Testis (tissue), 3 donors: Measurements from ENCODE around the gene FBXO7. TPM values are rescaled to one million over a fixed set of nuclear protein-coding genes. Genes with fewer than 3 reads are reported as not detected.

Experiments
- DNase-seq: peaks from one replicate; pipeline ENCODE4 v3.0.0-alpha.2; 2019
- H3K27ac ChIP-seq, 2 donors: fragments of 200-600 bp; sonication (generic); one replicate each; pipeline ENCODE4 v1.5.1; 2019
- H3K27me3 ChIP-seq: fragments of 200-600 bp; sonication (generic); one replicate; pipeline ENCODE4 v1.5.1; 2019
- H3K36me3 ChIP-seq: fragments of 200-600 bp; sonication (generic); one replicate; pipeline ENCODE4 v1.5.1; 2017; ENCODE audit warnings: low read depth; ENCODE audit errors: missing control alignments
- H3K4me1 ChIP-seq: fragments of 200-600 bp; sonication (generic); one replicate; pipeline ENCODE4 v1.5.1; 2019
- H3K4me3 ChIP-seq, 2 donors: fragments of 200-600 bp; sonication (generic); one replicate each; pipeline ENCODE4 v1.5.1; 2017 to 2019
- H3K9me3 ChIP-seq: fragments of 200-600 bp; sonication (generic); one replicate; pipeline ENCODE4 v1.5.1; 2017
- CTCF ChIP-seq, 3 experiments: fragments of 450-650 bp in 2 of 3; fragments of 200-600 bp in 1 of 3; sonication (generic) in 1 of 3; IDR thresholded peaks; one replicate each; pipeline ENCODE4 v1.5.1; 2016 to 2019; ENCODE audit warnings: antibody characterized with exemption in 3 of 3, mild to moderate bottlenecking in 2 of 3, moderate library complexity in 1 of 3
- POLR2A ChIP-seq: fragments of 450-650 bp; IDR thresholded peaks from one replicate; pipeline ENCODE4 v1.6.1; 2017; ENCODE audit warnings: antibody characterized with exemption, mild to moderate bottlenecking, moderate library complexity
- WGBS, 2 donors: methylation state at CpG; one replicate each; pipeline ENCODE4 v1.1.5; 2018; 5-methylcytosine and 5-hydroxymethylcytosine counted together
- intact Hi-C: fragments of 100-400 bp; cut with DNase I; formaldehyde crosslinking; loops from one replicate; pipeline ENCODE4 v1.15.1; 2023; ENCODE audit warnings: low total_unique reads
- polyA plus RNA-seq: library from polyadenylated mRNA; stranded (reverse); fragments of 350-450 nt; fragmentation: Illumina TruSeq; extraction: RNeasy Lipid Tissue Mini Kit (QIAGEN cat#74804); gene quantifications from one replicate; pipeline ENCODE4 v1.2.3, GENCODE V29; 2014; ENCODE audit warnings: low read depth, low replicate concordance; ENCODE audit not compliant: insufficient read depth
- total RNA-seq, 2 donors: library from RNA; depleted of rRNA; stranded (reverse); fragments of >200 nt; gene quantifications; one replicate each; pipeline ENCODE4 v1.2.3, GENCODE V29; 2016

FBXO7 gene
- total and polyA plus RNA-seq, 3 donors from 2014 or later = 184 to 270 (median 203) TPM

- intact Hi-C loops = no loop called here
- peak; percentile 72 for DNase-seq
- 29 to 49% methylated on average over 15 to 17 of the region's 17 CpGs for WGBS, 2 donors
- Histone ChIP-seq H3K27me3 (no peaks in the 10 kb centered on the region), H3K4me3 (no peak overlapping the region), H3K36me3 (no peaks in the 10 kb centered on the region), H3K4me1 (peaks cover 27% of the 10 kb centered on the region), H3K27ac (peak overlapping the region; percentile 52 to 80), H3K9me3 (no peaks in the 10 kb centered on the region)
- TF ChIP-seq POLR2A = no peak
- no peak for TF ChIP-seq CTCF (IDR thresholded peaks at IDR 0.05)
These were observed 68.2 kb downstream of the FBXO7 start for GRCh38 chr22:32542677-32543357.

DNA sequence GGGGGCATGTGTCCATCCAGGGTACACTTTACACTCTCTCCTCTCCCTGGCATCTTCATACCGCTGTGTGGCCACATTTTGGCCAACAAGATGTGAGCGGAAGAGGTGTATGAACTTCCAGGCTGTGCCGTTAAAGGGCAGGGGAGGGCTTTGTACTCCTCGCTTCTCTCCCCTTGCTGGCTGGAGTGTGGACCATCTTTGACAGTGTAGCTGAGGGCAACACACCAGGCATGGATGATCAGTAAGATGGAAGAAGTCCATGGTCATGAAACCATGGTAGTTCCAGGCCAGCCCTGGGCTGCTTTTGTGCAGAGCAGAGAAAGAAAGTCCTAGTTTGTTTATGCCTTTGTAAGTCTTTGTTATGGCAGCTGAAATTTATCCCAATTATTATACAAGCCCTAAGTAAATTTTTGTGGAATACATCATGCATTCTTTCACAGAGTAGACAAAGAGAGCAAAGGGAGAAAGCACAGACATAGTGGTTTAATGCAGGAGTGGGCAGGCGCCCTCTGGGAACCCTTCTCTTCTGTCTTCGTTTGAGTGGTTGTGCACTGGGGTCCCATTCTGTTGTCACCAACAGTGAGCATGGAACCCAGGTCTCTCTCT lies 70.4 kb downstream of the FBXO7 start:
- intact Hi-C loops = no loop called here
- no peaks in the 10 kb centered on the region for H3K9me3 ChIP-seq
- H3K27me3 ChIP-seq = no peaks in the 10 kb centered on the region
- no peak for TF ChIP-seq CTCF (IDR thresholded peaks at IDR 0.05)
- no peak for TF ChIP-seq POLR2A
- 89 to 93% methylated on average over 6 of the region's 6 CpGs for WGBS, 2 donors
- H3K36me3 ChIP-seq = no peaks in the 10 kb centered on the region
- H3K4me3 ChIP-seq = no peak overlapping the region
- DNase-seq = no peak
- peaks cover 27% of the 10 kb centered on the region for H3K4me1 ChIP-seq
- no peak overlapping the region for H3K27ac ChIP-seq

DNA sequence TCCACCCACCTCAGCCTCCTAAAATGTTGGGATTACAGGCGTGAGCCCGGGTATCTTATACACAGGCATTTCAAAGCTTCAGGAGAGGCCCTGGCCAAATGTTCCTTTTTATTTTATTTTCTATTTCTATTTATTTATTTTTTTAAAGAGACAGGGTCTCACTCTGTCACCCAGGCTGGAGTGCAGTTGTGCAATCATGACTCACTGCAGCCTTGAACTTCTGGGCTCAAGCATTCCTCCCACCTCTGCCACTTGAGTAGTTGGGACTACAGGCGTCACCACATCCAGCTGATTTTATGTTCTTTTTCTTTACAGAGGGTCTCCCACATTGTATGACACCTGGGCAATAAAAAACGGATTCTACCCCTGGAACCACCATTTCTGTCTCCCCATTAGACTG lies 71.2 kb downstream of the FBXO7 start:
- H3K4me1 ChIP-seq = peaks cover 27% of the 10 kb centered on the region
- no peak for DNase-seq
- H3K27me3 ChIP-seq = no peaks in the 10 kb centered on the region
- no peak overlapping the region for H3K4me3 ChIP-seq
- WGBS, 2 donors = 70 to 87% methylated on average over 4 of the region's 4 CpGs
- no peaks in the 10 kb centered on the region for H3K36me3 ChIP-seq
- H3K9me3 ChIP-seq = no peaks in the 10 kb centered on the region
- intact Hi-C loops = no loop called here
- H3K27ac ChIP-seq = no peak overlapping the region
- TF ChIP-seq POLR2A (no peak), CTCF (IDR thresholded peaks at IDR 0.05) (no peak)

DNA sequence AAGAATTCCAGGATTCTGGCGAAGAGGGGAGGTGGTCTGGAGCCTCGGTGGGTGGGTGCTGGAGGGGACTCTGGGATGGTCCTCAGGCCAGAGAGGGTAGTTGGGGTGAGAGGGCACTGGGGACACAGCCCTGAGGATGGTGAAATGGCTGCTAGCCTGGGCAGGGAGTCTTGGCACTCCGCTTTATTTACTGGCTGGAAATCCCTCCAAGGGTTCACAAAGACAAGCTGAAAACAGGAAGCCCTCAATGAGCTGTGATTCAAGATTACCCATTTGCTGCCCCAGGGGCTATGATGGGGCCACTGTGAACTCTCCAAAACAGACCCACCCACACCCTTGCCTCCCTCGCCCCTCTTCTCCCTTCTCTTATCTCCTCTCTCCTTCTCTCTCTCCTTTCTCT lies 71.9 kb downstream of the FBXO7 start:
- Histone ChIP-seq H3K4me1 (peaks cover 27% of the 10 kb centered on the region), H3K9me3 (no peaks in the 10 kb centered on the region), H3K36me3 (no peaks in the 10 kb centered on the region), H3K27me3 (no peaks in the 10 kb centered on the region), H3K4me3 (no peak overlapping the region), H3K27ac (no peak overlapping the region)
- 67 to 69% methylated on average over 4 of the region's 4 CpGs for WGBS, 2 donors
- intact Hi-C loops = no loop called here
- TF ChIP-seq CTCF (IDR thresholded peaks at IDR 0.05) (no peak), POLR2A (no peak)
- no peak for DNase-seq

GRCh38 chr22:32546935-32547334 lies 72.3 kb downstream of the FBXO7 start:
- TF ChIP-seq POLR2A (no peak), CTCF (IDR thresholded peaks at IDR 0.05) (no peak)
- WGBS, 2 donors = 92 to 94% methylated on average over 8 to 9 of the region's 9 CpGs
- Histone ChIP-seq H3K4me3 (no peak overlapping the region), H3K36me3 (no peaks in the 10 kb centered on the region), H3K27ac (no peak overlapping the region), H3K9me3 (no peaks in the 10 kb centered on the region), H3K27me3 (no peaks in the 10 kb centered on the region), H3K4me1 (peaks cover 22% of the 10 kb centered on the region)
- DNase-seq = no peak
- intact Hi-C loops = no loop called here
